ENCODE measurements around the gene CAMK2D.

Gene CAMK2D

DNA sequence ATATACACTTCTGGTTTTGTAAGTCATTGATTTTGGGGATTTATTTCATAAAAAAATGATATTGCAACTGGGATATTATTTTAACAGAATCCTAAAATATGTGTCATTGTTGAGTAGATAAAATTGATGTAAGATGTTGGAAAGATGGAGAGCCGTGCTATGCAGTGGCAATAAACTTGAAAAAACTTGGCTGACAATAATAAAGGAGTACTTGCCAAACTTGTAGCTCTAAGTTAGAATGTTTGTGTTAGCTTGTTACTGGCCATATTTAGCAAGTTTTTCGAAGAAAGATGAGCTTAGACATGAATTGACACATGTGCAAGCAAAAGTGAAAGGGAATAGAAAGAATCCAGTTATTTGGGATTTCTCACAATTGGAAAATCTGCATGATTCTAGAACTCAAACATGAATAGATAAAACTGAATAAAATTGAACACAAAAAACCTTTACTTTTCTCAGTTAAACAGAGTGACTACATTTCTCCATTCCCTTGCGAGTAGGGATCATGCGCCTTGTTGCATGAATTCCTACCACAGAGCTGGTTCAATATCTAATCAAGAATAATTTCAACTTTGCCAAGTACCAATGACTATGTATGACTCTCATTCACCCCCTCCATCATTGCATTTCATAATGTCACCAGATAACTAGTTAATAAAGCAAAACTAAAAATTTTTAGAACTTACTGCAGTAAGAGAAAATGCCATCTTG, 327.8 kb downstream of the CAMK2D start:
- no peak overlapping the region for H3K4me3 ChIP-seq
- H3K4me1 ChIP-seq: peaks cover 0 to 51% (median 24%) of the 10 kb centered on the region in 4 donors
- no peaks in the 10 kb centered on the region for H3K9me3 ChIP-seq
- H3K27ac ChIP-seq: peak overlapping the region; percentile 57 to 59
- no peaks in the 10 kb centered on the region for H3K27me3 ChIP-seq
- DNase-seq: no peak
- H3K36me3 ChIP-seq: no peaks in the 10 kb centered on the region
- TF ChIP-seq, protein P1, sequence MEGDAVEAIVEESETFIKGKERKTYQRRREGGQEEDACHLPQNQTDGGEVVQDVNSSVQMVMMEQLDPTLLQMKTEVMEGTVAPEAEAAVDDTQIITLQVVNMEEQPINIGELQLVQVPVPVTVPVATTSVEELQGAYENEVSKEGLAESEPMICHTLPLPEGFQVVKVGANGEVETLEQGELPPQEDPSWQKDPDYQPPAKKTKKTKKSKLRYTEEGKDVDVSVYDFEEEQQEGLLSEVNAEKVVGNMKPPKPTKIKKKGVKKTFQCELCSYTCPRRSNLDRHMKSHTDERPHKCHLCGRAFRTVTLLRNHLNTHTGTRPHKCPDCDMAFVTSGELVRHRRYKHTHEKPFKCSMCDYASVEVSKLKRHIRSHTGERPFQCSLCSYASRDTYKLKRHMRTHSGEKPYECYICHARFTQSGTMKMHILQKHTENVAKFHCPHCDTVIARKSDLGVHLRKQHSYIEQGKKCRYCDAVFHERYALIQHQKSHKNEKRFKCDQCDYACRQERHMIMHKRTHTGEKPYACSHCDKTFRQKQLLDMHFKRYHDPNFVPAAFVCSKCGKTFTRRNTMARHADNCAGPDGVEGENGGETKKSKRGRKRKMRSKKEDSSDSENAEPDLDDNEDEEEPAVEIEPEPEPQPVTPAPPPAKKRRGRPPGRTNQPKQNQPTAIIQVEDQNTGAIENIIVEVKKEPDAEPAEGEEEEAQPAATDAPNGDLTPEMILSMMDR (IDR thresholded peaks at IDR 0.05): no peak
- intact Hi-C loops (cut with DNase I; ENCODE audit: low total_unique reads): no loop called here

DNA sequence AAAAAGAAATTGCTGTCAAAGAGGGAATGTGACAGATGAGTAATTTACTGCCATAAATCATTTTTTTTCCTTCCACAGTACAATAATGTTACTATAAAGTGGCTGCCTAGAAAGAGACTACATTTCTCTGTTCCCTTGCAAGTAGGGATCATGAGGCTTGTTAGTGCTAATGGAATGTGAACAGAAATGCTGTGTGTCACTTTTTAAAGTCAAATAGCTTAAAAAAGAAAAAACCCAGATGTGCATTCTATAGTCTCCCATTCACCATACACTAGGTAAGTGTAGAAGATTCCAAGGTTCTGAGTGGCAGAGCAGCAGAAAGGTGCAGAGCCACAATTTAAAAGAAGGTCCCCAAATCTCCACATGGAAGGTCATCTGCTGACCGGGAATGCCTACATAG, 328.4 kb downstream of the CAMK2D start:
- TF ChIP-seq, protein P1 (IDR thresholded peaks at IDR 0.05): no peak
- peaks cover 0 to 51% (median 24%) of the 10 kb centered on the region in 4 donors for H3K4me1 ChIP-seq
- peak overlapping the region; percentile 57 to 59 for H3K27ac ChIP-seq
- no peaks in the 10 kb centered on the region for H3K36me3 ChIP-seq
- H3K27me3 ChIP-seq: no peaks in the 10 kb centered on the region
- no peak overlapping the region for H3K4me3 ChIP-seq
- no peaks in the 10 kb centered on the region for H3K9me3 ChIP-seq
- intact Hi-C loops (cut with DNase I; ENCODE audit: low total_unique reads): no loop called here
- DNase-seq: no peak

DNA sequence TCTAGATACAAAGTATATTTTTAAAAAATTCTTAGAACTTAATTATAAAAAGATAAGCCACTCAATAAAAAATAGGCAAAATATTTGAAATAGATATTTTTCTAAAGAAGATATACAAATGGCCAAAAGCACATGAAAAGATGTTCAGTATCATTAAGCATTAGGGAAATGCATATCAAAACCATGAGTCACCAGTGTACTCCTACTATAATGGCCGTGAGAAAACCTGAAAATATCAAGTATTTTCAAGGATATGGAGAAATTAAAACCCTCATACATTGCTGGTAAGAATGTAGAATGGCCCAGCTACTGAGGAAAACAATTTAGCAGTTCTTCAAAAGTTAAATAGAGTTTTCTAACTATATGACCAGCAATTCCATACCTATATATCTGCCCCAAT, 337.9 kb downstream of the CAMK2D start:
- Histone ChIP-seq H3K9me3 (peaks cover 0 to 12% (median 0%) of the 10 kb centered on the region in 3 donors), H3K27ac (no peak overlapping the region), H3K36me3 (no peaks in the 10 kb centered on the region), H3K4me1 (no peaks in the 10 kb centered on the region), H3K4me3 (no peak overlapping the region), H3K27me3 (no peaks in the 10 kb centered on the region)
- intact Hi-C loops (cut with DNase I; ENCODE audit: low total_unique reads): no loop called here
- no peak for DNase-seq
- TF ChIP-seq, protein P1 (IDR thresholded peaks at IDR 0.05): no peak

DNA sequence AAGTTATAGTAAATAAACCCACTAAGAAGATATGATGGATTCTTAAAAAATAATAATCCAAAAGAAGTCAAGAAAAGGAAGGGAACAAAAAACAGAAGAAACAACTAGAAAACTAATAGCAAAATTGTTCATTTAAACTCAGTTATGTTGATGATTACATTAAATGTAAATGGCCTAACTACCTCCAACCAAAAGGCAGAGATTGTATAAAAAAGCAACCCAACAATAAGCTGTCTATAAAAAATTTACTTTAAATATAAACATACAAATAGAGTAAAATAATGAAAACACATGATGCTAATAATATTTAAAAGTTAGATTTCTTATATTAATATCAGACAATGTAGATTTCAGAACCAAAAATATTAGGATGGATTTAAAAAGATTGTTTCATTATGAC, 340.6 kb downstream of the CAMK2D start:
- no peak for DNase-seq
- TF ChIP-seq, protein P1 (IDR thresholded peaks at IDR 0.05): no peak
- no peaks in the 10 kb centered on the region for H3K36me3 ChIP-seq
- H3K9me3 ChIP-seq: peaks cover 0 to 12% (median 0%) of the 10 kb centered on the region in 3 donors
- no peaks in the 10 kb centered on the region for H3K27me3 ChIP-seq
- intact Hi-C loops (cut with DNase I; ENCODE audit: low total_unique reads): no loop called here
- H3K4me1 ChIP-seq: no peaks in the 10 kb centered on the region
- H3K27ac ChIP-seq: no peak overlapping the region
- H3K4me3 ChIP-seq: no peak overlapping the region

DNA sequence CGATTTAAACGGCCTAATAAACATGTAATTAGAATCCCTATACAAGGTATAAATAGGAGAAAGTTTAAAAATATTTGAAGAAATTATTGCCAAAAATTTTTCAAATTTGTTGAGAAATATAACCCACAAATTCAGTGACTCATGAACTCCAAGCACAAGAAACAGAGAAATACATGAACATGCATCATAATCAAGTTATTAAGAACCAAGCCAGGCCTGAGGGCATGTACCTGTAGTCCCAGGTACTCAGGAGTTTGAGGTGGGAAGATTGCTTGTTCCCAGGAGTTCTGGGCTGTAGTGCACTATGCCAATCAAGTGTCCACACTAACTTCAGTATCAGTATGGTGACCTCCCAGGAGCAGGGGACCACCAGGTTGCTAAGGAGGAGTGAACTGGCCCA, 341.9 kb downstream of the CAMK2D start:
- intact Hi-C loops (cut with DNase I; ENCODE audit: low total_unique reads): no loop called here
- Histone ChIP-seq H3K27ac (no peak overlapping the region), H3K9me3 (peaks cover 0 to 12% (median 0%) of the 10 kb centered on the region in 3 donors), H3K4me1 (no peaks in the 10 kb centered on the region), H3K36me3 (no peaks in the 10 kb centered on the region), H3K27me3 (no peaks in the 10 kb centered on the region), H3K4me3 (no peak overlapping the region)
- DNase-seq: no peak
- TF ChIP-seq, protein P1 (IDR thresholded peaks at IDR 0.05): no peak
